ENCODE results near the gene ISM1.

DNA sequence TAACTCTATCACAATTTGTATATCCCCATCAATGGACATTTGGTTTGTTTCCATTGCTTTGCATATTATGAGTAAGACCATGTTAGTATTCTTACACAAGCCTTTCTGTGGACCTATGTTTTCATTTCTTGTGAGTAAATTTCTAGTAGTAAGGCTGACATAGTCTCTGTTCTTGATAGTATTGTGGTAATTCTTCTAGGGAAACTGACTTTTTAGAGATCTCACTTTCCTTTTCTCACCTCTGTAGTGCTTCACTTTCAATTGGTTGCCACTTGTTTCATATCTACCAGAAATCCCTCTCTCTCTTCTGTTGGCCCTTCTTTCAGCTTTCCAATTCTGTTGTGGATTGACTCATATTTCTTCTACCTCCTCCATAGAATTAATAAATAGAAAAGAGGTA, 8.5 kb downstream of the ISM1 start:
- TF ChIP-seq, protein P1, sequence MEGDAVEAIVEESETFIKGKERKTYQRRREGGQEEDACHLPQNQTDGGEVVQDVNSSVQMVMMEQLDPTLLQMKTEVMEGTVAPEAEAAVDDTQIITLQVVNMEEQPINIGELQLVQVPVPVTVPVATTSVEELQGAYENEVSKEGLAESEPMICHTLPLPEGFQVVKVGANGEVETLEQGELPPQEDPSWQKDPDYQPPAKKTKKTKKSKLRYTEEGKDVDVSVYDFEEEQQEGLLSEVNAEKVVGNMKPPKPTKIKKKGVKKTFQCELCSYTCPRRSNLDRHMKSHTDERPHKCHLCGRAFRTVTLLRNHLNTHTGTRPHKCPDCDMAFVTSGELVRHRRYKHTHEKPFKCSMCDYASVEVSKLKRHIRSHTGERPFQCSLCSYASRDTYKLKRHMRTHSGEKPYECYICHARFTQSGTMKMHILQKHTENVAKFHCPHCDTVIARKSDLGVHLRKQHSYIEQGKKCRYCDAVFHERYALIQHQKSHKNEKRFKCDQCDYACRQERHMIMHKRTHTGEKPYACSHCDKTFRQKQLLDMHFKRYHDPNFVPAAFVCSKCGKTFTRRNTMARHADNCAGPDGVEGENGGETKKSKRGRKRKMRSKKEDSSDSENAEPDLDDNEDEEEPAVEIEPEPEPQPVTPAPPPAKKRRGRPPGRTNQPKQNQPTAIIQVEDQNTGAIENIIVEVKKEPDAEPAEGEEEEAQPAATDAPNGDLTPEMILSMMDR (IDR thresholded peaks at IDR 0.05; ENCODE audit: low read depth, low read length), result no peak
- no peak for TF ChIP-seq EZH2phosphoT487 (IDR thresholded peaks at IDR 0.05; ENCODE audit: low read depth)

Data from OCI-LY3 (cell line).